GM18508 (cell line): Measurements from ENCODE around the gene RAB23.

Experiments
- ATAC-seq: cut with Tn5 transposase; IDR thresholded peaks from one replicate; pipeline ENCODE4 v1.9.1; 2021; ENCODE audit warnings: moderate number of reproducible peaks; ENCODE audit not compliant: insufficient read depth, unreplicated experiment

The RAB23 gene

GRCh38 chr6:57221936-57222742 lies at the start of gene RAB23:
Gene RAB23 (minus strand): TSS chr6:57222307. CDS start chr6:57210380, 11,927 bp downstream.
- ATAC-seq, result peak; percentile 50

GRCh38 chr6:57268294-57268640 lies 46.2 kb upstream of the RAB23 start:
- ATAC-seq, result no peak

- no peak for ATAC-seq
Observed at GRCh38 chr6:57267586-57268293, 45.6 kb upstream of the RAB23 start.

DNA sequence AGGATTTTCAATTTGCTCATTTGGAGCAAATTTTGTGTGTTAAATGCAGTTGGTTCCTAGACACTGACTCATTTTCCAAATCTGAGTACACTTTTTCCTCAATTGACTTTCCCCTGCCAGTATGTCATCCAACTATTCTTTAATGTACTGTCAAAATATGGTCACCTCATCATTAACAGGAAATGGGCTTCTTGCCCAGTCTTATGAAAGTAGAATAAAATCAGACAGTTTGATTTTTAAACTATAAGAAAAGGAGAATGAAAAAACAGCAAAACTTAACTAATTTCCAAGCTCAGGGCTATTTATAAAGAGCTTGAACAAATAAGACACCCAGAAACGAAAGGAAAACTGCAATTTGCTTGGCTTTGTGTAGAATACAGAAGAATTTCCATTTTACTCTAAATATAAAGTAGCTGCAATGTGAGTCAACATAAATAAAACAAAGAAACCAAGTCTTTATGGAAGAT lies 43.7 kb upstream of the RAB23 start:
- no peak for ATAC-seq

DNA sequence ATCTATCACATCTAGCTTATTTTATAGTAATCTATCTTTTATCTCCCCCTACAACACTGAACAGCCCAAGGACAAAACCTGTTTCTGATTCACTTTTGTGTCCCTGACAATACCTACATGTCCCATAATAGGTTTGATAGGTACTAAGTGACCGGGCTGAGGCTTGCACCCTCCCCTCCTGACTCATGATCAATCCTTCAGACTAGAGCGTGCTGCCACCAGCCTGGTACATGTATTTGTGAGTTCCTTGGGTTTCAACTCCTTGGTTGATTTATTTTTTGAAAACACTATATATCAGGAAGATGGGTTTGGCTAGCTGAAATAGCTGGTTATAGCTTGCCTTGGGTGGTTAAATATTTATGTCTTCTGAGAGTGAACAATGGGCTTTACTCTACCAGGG lies 41.6 kb upstream of the RAB23 start:
- no peak for ATAC-seq

GRCh38 chr6:57262901-57263694 lies 41.0 kb upstream of the RAB23 start:
- ATAC-seq, result no peak

GRCh38 chr6:57262488-57262887 lies 40.4 kb upstream of the RAB23 start:
- no peak for ATAC-seq

DNA sequence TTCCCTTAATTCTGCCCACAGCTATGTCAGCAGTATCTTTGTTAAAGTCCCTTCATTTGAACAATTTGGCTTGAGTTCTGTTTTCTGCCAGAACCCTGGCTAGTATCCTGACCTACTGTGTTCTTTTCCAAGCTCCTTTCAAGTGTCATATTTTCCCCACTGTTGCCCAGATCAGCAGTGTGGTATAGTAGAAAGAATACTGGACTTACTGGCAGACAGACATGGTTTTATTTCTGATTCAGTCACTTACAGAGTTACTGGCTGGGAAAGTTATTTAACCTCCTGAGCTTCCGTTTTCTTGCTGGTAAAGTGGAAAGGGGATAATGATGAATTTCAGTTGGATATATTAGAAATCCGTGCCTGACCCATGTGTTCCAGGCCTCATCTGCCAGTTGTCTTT lies 39.8 kb upstream of the RAB23 start:
- ATAC-seq, result no peak

- no peak for ATAC-seq
Observed at GRCh38 chr6:57259064-57259463, 37.0 kb upstream of the RAB23 start.

- no peak for ATAC-seq
Observed at GRCh38 chr6:57257911-57258541, 35.9 kb upstream of the RAB23 start.

DNA sequence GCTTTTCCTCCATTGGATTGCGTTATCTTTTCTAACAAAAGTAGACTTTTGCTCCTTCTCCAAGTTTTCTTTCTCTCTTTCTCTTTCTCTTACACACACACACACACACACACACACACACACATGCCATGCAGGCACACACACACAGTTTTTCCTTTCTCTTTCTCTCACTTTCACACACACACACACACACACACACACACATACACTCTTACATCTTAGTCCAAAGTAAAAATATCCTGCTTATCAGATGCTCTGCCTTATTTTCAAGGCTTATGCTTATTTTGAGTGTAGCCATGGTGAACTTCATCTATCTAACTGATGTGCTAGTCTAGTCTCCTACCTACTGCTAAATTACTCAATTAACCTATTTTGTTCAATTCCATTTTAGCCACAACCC lies 34.4 kb upstream of the RAB23 start:
- no peak for ATAC-seq

DNA sequence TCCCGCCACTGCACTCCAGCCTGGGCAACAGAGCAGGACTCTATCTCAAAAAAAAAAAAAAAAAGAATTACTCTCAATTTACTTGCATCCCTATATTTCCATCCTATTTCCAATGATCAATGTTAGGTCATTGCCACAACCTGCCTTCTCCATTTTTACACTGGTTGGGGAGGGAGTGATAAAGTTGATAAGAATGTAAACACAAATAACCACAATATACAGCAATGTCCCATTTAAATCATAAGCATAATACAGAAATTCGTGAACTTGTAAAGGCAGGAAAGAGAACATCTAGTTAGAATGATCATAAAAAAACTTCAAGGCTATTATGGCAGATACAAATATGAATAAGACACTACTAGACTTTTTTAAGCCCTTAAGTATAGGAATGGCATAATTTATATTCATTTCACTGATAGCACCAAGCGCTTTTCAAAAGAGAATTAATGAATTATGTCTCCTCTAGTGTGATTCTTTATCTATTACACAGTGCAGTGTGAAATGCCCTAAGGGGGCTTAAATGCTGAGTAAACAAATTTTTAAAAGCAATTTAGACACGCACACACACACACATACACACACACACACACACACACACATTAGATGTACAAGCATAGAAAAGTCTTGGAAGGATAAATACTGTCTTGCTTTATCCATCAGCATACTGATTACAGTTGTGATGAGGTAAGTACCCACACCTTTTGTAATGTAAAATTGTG lies 33.5 kb upstream of the RAB23 start:
- no peak for ATAC-seq

DNA sequence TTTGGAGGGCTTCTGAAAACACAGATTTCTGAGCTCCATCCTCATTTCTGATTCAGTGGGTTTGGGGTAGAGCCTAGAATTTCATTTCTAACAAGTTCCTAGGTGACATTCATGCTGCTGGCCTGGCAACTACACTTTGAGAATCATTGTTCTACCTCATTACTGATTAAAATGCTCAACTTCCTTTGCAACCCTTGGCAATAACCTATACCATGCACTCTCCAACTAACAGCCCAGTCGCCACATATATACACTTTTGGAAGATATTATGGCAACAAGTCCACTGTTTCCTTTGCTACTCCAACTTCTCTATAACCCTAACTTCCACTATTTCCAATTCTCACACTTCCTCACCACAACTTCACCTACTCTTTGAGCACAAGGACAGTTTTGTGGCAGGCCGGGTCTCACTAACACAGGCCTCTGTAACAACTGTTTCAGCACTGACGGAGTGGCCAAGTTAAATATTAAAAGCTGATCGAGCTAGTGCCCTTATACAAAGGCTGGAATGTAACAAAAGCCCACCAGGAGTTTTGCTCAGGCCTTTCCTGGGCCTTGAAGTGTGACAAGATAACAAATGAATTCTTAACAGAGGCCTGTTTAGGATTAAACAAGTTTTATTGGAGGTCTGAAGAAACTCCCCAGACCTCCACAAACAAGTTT lies 32.1 kb upstream of the RAB23 start:
- no peak for ATAC-seq

- ATAC-seq, result no peak
Observed at GRCh38 chr6:57252975-57253374, 30.9 kb upstream of the RAB23 start.

DNA sequence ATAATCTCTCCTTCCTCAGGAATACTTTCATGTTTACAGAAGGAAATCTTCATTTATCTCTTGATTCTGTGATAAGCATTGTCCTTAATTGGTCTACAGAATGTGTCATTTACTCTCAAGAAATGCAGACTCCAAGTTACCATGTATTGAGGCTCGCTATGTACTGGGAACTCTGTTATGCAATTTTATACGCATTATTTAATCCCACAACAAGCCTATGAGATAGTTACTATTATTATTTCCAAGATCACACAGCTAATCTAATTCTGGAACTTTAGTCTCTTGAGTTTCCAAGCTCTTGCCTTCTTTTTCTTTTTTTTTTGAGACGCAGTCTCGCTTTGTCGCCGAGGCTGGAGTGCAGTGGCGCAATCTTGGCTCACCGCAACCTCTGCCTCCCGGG lies 30.0 kb upstream of the RAB23 start:
- ATAC-seq, result no peak

GRCh38 chr6:57250348-57250747 lies 28.2 kb upstream of the RAB23 start:
- no peak for ATAC-seq

DNA sequence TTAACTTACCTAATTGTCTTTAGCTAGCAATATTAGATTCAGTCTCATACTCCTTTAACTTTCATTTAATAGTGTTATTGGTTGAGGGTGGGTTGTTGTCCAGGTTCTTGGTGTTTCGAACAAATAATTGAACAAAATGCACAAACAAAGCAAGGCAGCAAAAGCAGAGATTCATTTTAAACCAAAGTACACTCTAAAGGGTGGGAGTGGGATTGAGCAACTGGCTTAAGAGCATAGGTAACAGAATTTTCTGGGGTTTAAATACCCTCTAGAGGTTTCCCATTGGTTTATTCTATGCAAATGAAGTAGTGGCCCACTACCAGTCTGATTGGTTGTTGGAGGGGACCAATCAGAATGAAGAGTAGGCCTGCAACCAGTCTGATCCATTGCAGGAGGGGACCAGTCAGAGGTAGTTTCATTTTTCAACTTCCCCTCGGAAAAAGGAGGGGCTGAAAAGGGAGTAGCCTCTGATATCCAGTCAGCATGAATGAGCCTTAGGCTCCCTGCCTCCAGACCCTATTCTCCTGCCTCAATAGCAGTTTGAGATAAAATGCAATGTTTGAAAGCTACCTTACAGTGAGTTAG lies 26.3 kb upstream of the RAB23 start:
- no peak for ATAC-seq

DNA sequence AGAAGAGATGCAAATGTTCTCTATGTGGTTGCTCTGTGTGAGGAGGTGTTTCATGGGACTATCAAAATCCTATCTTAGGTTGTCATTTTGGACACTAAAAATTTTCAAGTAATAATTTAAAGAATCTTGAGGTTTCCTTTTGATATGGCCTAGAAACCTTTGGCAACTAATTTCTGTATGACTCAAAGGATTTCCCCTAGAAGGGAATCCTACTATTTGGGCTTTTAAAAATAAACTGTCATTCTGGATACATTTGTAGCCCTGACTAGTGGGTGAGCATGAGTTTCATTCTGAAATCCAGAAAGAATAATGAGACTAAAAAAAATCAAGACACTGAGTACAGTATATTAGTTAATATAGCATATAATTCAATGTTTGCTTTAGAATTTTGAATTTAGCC lies 25.5 kb upstream of the RAB23 start:
- ATAC-seq, result no peak

- no peak for ATAC-seq
Observed at GRCh38 chr6:57246307-57246706, 24.2 kb upstream of the RAB23 start.
